Thoracic aorta (tissue), 2 donors: ENCODE measurements around the gene ARMH3. TPM values are rescaled to one million over a fixed set of nuclear protein-coding genes. Genes with fewer than 3 reads are reported as not detected.

Experiments
- ATAC-seq: fragments of 150-250 bp; one replicate; pipeline ENCODE4 v1.8.0; 2017; ENCODE audit warnings: low read depth; ENCODE audit not compliant: insufficient number of reproducible peaks, low FRiP score
- DNase-seq: peaks from one replicate; pipeline ENCODE4 v3.0.0-alpha.2; 2020; ENCODE audit warnings: low spot score
- H3K27ac ChIP-seq, 2 donors: fragments of 200-600 bp; sonication (generic); 1 replicate in 1 of 2; 2 replicates in 1 of 2; pipeline ENCODE4 v1.5.1; 2016; ENCODE audit warnings: mild to moderate bottlenecking in 2 of 2, moderate library complexity in 2 of 2
- H3K27me3 ChIP-seq: fragments of 200-600 bp; sonication (generic); replicated peaks from 2 replicates; pipeline ENCODE4 v1.6.0; 2016; ENCODE audit warnings: mild to moderate bottlenecking; ENCODE audit not compliant: insufficient read depth
- H3K36me3 ChIP-seq: fragments of 200-600 bp; sonication (generic); one replicate; pipeline ENCODE4 v1.5.1; 2016
- H3K4me1 ChIP-seq, 2 donors: fragments of 200-600 bp; sonication (generic); 1 replicate in 1 of 2; 2 replicates in 1 of 2; pipeline versions ENCODE4 v1.5.1 to v1.6.0; 2016; ENCODE audit warnings: low read depth in 2 of 2, mild to moderate bottlenecking in 1 of 2; ENCODE audit not compliant: control insufficient read depth in 1 of 2
- H3K4me3 ChIP-seq: fragments of 200-600 bp; sonication (generic); 2 replicates; pipeline ENCODE4 v1.5.1; 2016; ENCODE audit warnings: mild to moderate bottlenecking
- H3K9me3 ChIP-seq: fragments of 200-600 bp; sonication (generic); 2 replicates; pipeline ENCODE4 v1.5.1; 2016
- CTCF ChIP-seq: fragments of 200-600 bp; sonication (generic); IDR thresholded peaks from one replicate; pipeline ENCODE4 v1.5.1; 2019; ENCODE audit warnings: antibody characterized with exemption
- total RNA-seq, 2 donors: library from RNA; depleted of rRNA; stranded (reverse); fragments of >200 nt; gene quantifications; one replicate each; pipeline versions ENCODE4 v1.1.0 to v1.2.3, GENCODE V29; 2016

Gene ARMH3
- total RNA-seq, 2 donors from 2014 or later, result 21.1 TPM

- peaks cover 5% of the 10 kb centered on the region for H3K36me3 ChIP-seq
- no peak overlapping the region for H3K27ac ChIP-seq
- no peak for ATAC-seq
- TF ChIP-seq CTCF, result no peak
- DNase-seq, result no peak
- no peaks in the 10 kb centered on the region for H3K9me3 ChIP-seq
- no peaks in the 10 kb centered on the region for H3K27me3 ChIP-seq
- peaks cover 0 to 12% of the 10 kb centered on the region in 2 donors for H3K4me1 ChIP-seq
- H3K4me3 ChIP-seq, result no peak overlapping the region
Observed at GRCh38 chr10:101956898-101957297, 99.1 kb downstream of the ARMH3 start.

GRCh38 chr10:101956117-101956516 lies 99.9 kb downstream of the ARMH3 start:
- Histone ChIP-seq H3K27ac (no peak overlapping the region), H3K36me3 (peaks cover 5% of the 10 kb centered on the region), H3K27me3 (no peaks in the 10 kb centered on the region), H3K9me3 (no peaks in the 10 kb centered on the region), H3K4me1 (peaks cover 0 to 4% of the 10 kb centered on the region in 2 donors), H3K4me3 (no peak overlapping the region)
- no peak for TF ChIP-seq CTCF
- DNase-seq (no peak), ATAC-seq (no peak)

GRCh38 chr10:101952191-101952590 lies 103.8 kb downstream of the ARMH3 start:
- H3K27me3 ChIP-seq, result no peaks in the 10 kb centered on the region
- H3K4me3 ChIP-seq, result no peak overlapping the region
- ATAC-seq (no peak), DNase-seq (no peak)
- H3K4me1 ChIP-seq, result no peaks in the 10 kb centered on the region
- peaks cover 3% of the 10 kb centered on the region for H3K9me3 ChIP-seq
- H3K27ac ChIP-seq, result no peak overlapping the region
- TF ChIP-seq CTCF, result no peak
- H3K36me3 ChIP-seq, result peaks cover 5% of the 10 kb centered on the region

GRCh38 chr10:101950213-101950612 lies 105.8 kb downstream of the ARMH3 start:
- DNase-seq, result no peak
- no peaks in the 10 kb centered on the region for H3K27me3 ChIP-seq
- peaks cover 3% of the 10 kb centered on the region for H3K9me3 ChIP-seq
- no peak for ATAC-seq
- no peak for TF ChIP-seq CTCF
- no peaks in the 10 kb centered on the region for H3K36me3 ChIP-seq
- H3K4me1 ChIP-seq, result no peaks in the 10 kb centered on the region
- no peak overlapping the region for H3K27ac ChIP-seq
- H3K4me3 ChIP-seq, result no peak overlapping the region

GRCh38 chr10:101941871-101942270 lies 114.1 kb downstream of the ARMH3 start:
- no peak for TF ChIP-seq CTCF
- Histone ChIP-seq H3K27ac (no peak overlapping the region), H3K4me1 (peaks cover 29 to 48% of the 10 kb centered on the region in 2 donors), H3K9me3 (no peaks in the 10 kb centered on the region), H3K36me3 (no peaks in the 10 kb centered on the region), H3K4me3 (no peak overlapping the region), H3K27me3 (no peaks in the 10 kb centered on the region)
- ATAC-seq (no peak), DNase-seq (no peak)
